Sigmoid colon (tissue), 4 donors: ENCODE data around the gene SPATA31C1.

Source experiments
- POLR2A ChIP-seq, 2 donors: fragments of 450-650 bp; IDR thresholded peaks; one replicate each; pipeline ENCODE4 v1.6.1; 2016; ENCODE audit warnings: antibody characterized with exemption in 2 of 2, mild to moderate bottlenecking in 2 of 2, moderate library complexity in 2 of 2
- POLR2AphosphoS5 ChIP-seq, 4 donors: sonication (generic); formaldehyde crosslinking; IDR thresholded peaks; one replicate each; pipeline ENCODE4 v1.6.1; 2017; ENCODE audit warnings: antibody characterized with exemption in 4 of 4
- TF ChIP-seq, protein P1 (sequence below), 4 experiments: fragments of 450-650 bp in 3 of 4; fragments of 200-600 bp in 1 of 4; IDR thresholded peaks; one replicate each; pipeline ENCODE4 v1.5.1; 2016 to 2019; ENCODE audit warnings: antibody characterized with exemption in 4 of 4, mild to moderate bottlenecking in 3 of 4, moderate library complexity in 2 of 4

DNA sequence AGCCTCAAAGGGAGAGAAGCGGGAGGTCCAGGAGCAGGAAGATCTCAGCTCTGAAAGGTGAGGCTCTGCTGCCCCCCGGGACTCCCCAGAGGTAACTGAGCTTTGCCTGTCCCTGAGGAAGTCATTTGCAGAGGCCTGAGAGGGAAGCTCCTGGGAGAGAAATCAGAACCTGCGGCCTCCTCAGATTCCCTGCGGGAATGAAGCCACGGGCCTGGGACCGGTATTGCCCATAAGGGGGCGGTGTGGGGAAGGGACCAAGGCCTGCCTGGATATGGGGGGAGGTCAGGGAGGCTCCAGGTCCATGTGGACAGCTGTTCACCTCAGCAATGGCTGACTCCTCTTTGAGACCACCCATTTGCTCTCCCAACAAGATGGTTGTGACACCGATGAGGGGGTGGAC lies 33.8 kb upstream of the SPATA31C1 start:
- TF ChIP-seq, protein P1, sequence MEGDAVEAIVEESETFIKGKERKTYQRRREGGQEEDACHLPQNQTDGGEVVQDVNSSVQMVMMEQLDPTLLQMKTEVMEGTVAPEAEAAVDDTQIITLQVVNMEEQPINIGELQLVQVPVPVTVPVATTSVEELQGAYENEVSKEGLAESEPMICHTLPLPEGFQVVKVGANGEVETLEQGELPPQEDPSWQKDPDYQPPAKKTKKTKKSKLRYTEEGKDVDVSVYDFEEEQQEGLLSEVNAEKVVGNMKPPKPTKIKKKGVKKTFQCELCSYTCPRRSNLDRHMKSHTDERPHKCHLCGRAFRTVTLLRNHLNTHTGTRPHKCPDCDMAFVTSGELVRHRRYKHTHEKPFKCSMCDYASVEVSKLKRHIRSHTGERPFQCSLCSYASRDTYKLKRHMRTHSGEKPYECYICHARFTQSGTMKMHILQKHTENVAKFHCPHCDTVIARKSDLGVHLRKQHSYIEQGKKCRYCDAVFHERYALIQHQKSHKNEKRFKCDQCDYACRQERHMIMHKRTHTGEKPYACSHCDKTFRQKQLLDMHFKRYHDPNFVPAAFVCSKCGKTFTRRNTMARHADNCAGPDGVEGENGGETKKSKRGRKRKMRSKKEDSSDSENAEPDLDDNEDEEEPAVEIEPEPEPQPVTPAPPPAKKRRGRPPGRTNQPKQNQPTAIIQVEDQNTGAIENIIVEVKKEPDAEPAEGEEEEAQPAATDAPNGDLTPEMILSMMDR (IDR thresholded peaks at IDR 0.05): no peak
- TF ChIP-seq POLR2A (IDR thresholded peaks at IDR 0.05) (no peak), POLR2AphosphoS5 (IDR thresholded peaks at IDR 0.05) (no peak)
